H1 (cell line): ENCODE data around the gene TYRO3. TPM values are rescaled to one million over a fixed set of nuclear protein-coding genes. Genes with fewer than 3 reads are reported as not detected.

ENCODE experiments used
- CBX5 ChIP-seq: fragments of 300-800, 300-1000 bp; sonication (generic); IDR thresholded peaks from 2 replicates; pipeline ENCODE4 v1.7.1; 2016; ENCODE audit warnings: antibody characterized with exemption, low read length, low read depth
- JUN ChIP-seq: IDR thresholded peaks from 2 replicates; pipeline ENCODE4 v1.6.1; 2011; ENCODE audit warnings: low read depth, mild to moderate bottlenecking, improper control_type of control experiment, low read length
- POU5F1 ChIP-seq: IDR thresholded peaks from 2 replicates; pipeline ENCODE4 v1.6.1; 2011; ENCODE audit warnings: low read depth, mild to moderate bottlenecking, low read length, moderate library complexity
- RNF2 ChIP-seq: fragments of 200-900, 300-1000 bp; sonication (generic); IDR thresholded peaks from 2 replicates; pipeline ENCODE4 v1.7.1; 2016; ENCODE audit warnings: borderline replicate concordance, low read depth, mild to moderate bottlenecking, antibody characterized with exemption, low read length; ENCODE audit not compliant: poor library complexity, severe bottlenecking; ENCODE audit errors: missing control alignments
- TCF12 ChIP-seq: IDR thresholded peaks from 2 replicates; pipeline ENCODE4 v1.6.1; 2011; ENCODE audit warnings: low read depth, mild to moderate bottlenecking, low read length
- polyA plus RNA-seq, 7 experiments: library from polyadenylated mRNA; depleted of rRNA in 3 of 7; stranded (reverse) in 5 of 7; unstranded in 2 of 7; fragments of >200 nt in 5 of 7; fragments of 200-250 nt in 2 of 7; gene quantifications; 1 replicate in 5 of 7; 2 replicates in 1 of 7; 4 replicates in 1 of 7; pipeline versions ENCODE4 v1.2.1 to v1.2.3, GENCODE V29; 2011 to 2013; ENCODE audit warnings: missing spikeins in 2 of 7, mixed read lengths in 2 of 7
- total RNA-seq: library from RNA; stranded (reverse); fragmentation: NEBNext Ultra II Directional; extraction: Animal tissue kit (Norgen Biotek cat#: 25700); gene quantifications from 2 replicates; pipeline ENCODE4 v1.2.1, GENCODE V29; 2021

The TYRO3 gene
- total and polyA plus RNA-seq, 2 of the 8 experiments (the other 6 are each of a cell fraction or from before 2014, with no cell fraction given), result 82.7 to 98.8 TPM

- TF ChIP-seq CBX5 (no peak), TCF12 (no peak), POU5F1 (no peak), JUN (no peak), RNF2 (no peak)
- TF ChIP-seq, all 59 proteins: peak for 0
These were observed 12.9 kb downstream of the TYRO3 start (continued) for GRCh38 chr15:41571948-41572347.
